SK-N-SH treated with all-trans-retinoic acid at 6 μM for 48 hours (cell line): ENCODE data around the gene GRIK5.

Experiments
- ARNTL ChIP-seq: fragments of 450-650 bp; formaldehyde crosslinking; IDR thresholded peaks from 2 replicates; pipeline ENCODE4 v1.5.0; 2020; ENCODE audit warnings: low read depth, mild to moderate bottlenecking, moderate library complexity, borderline replicate concordance
- CREB5 ChIP-seq: fragments of 250-450 bp; sonication (Bioruptor Pico); IDR thresholded peaks from 2 replicates; pipeline ENCODE4 v1.5.1; 2020; ENCODE audit warnings: low read depth, mild to moderate bottlenecking, moderate library complexity
- CSDC2 ChIP-seq: fragments of 250-450 bp; sonication (Bioruptor Pico); IDR thresholded peaks from 2 replicates; pipeline ENCODE4 v1.5.0; 2020; ENCODE audit warnings: mild to moderate bottlenecking, moderate library complexity
- PATZ1 ChIP-seq: fragments of 250-450 bp; sonication (Bioruptor Pico); IDR thresholded peaks from 2 replicates; pipeline ENCODE4 v1.8.0; 2020; ENCODE audit warnings: mild to moderate bottlenecking, moderate library complexity, borderline replicate concordance
- ZFP30 ChIP-seq: fragments of 450-650 bp; formaldehyde crosslinking; IDR thresholded peaks from 2 replicates; pipeline ENCODE4 v1.5.0; 2022; ENCODE audit warnings: mild to moderate bottlenecking, moderate library complexity
- ZNF8 ChIP-seq: fragments of 450-650 bp; formaldehyde crosslinking; IDR thresholded peaks from 2 replicates; pipeline ENCODE4 v1.5.0; 2020; ENCODE audit warnings: mild to moderate bottlenecking, moderate library complexity

DNA sequence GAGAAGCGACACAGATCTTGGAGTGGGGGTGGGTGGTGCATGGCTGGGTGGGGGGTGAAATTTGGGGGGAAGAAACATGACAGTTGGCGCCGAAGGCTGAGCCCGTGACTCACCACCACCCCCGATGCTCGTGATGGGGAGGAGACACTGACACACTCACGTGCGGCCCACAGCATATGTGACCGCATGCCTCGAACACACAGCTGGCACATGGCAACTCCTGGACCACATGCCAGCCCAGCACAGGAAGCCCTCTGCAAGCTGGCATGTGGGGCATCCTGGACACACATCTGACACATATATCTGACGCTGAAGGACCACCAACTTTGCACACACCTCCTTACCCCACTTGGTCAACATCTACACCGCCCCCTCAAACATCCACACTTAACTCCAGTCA is 1.2 kb upstream of the GRIK5 start:
- TF ChIP-seq PATZ1 (CRISPR knock-in tag) (no peak), ZFP30 (CRISPR knock-in tag) (no peak), ARNTL (CRISPR knock-in tag) (no peak), ZNF8 (CRISPR knock-in tag) (no peak), CREB5 (CRISPR knock-in tag) (no peak), CSDC2 (no peak)
